HL-60 (cell line): ENCODE measurements around the gene CLDN19.

Experiments used
- CTCF ChIP-seq: IDR thresholded peaks from one replicate; pipeline ENCODE4 v1.5.1; 2011; ENCODE audit warnings: low read length, control low read depth, inconsistent platforms; ENCODE audit not compliant: insufficient read depth
- GABPA ChIP-seq: IDR thresholded peaks from 2 replicates; pipeline ENCODE4 v1.6.1; 2012; ENCODE audit warnings: low read depth
- POLR2AphosphoS5 ChIP-seq: IDR thresholded peaks from 2 replicates; pipeline ENCODE4 v1.6.1; 2012; ENCODE audit warnings: low read depth
- SPI1 ChIP-seq: IDR thresholded peaks from 2 replicates; pipeline ENCODE4 v1.6.1; 2012; ENCODE audit warnings: low read depth, mild to moderate bottlenecking, borderline replicate concordance
- TF ChIP-seq, protein P1 (sequence below): IDR thresholded peaks from 2 replicates; pipeline ENCODE4 v1.6.1; 2012; ENCODE audit warnings: low read depth; ENCODE audit not compliant: insufficient replicate concordance

DNA sequence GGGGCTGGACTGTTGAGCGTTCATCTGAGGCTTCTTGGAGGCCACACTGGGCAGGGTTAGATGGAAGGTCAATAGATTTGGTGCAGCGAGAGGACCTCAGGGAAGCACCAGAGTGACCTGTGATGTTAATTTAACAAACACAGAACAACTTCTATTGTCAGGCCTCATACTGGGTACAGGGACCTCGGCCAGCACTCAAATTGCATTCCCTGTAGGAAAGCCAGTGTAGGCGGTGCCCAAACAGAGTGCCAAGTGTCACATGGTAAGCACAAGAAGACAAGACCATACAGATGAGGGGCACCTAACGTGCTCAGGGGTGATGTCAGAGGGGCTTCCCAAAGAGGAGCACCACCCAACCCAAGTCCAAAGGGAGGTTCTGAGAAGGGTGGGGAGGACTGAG lies 46.1 kb upstream of the CLDN19 start:
- no peak for TF ChIP-seq POLR2AphosphoS5
- no peak for TF ChIP-seq SPI1
- TF ChIP-seq, protein P1, sequence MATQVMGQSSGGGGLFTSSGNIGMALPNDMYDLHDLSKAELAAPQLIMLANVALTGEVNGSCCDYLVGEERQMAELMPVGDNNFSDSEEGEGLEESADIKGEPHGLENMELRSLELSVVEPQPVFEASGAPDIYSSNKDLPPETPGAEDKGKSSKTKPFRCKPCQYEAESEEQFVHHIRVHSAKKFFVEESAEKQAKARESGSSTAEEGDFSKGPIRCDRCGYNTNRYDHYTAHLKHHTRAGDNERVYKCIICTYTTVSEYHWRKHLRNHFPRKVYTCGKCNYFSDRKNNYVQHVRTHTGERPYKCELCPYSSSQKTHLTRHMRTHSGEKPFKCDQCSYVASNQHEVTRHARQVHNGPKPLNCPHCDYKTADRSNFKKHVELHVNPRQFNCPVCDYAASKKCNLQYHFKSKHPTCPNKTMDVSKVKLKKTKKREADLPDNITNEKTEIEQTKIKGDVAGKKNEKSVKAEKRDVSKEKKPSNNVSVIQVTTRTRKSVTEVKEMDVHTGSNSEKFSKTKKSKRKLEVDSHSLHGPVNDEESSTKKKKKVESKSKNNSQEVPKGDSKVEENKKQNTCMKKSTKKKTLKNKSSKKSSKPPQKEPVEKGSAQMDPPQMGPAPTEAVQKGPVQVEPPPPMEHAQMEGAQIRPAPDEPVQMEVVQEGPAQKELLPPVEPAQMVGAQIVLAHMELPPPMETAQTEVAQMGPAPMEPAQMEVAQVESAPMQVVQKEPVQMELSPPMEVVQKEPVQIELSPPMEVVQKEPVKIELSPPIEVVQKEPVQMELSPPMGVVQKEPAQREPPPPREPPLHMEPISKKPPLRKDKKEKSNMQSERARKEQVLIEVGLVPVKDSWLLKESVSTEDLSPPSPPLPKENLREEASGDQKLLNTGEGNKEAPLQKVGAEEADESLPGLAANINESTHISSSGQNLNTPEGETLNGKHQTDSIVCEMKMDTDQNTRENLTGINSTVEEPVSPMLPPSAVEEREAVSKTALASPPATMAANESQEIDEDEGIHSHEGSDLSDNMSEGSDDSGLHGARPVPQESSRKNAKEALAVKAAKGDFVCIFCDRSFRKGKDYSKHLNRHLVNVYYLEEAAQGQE: no peak
- TF ChIP-seq CTCF: no peak
- TF ChIP-seq GABPA: no peak
